Left lung (tissue), 10 donors: Measurements from ENCODE around the gene SYNGAP1. TPM values are rescaled to one million over a fixed set of nuclear protein-coding genes. Genes with fewer than 3 reads are reported as not detected.
"Not testable (repeated sequence)": the region's sequence is repeated elsewhere in the genome, so short reads cannot be mapped to it uniquely, and the experiment has no call there.

ENCODE experiments used
- ATAC-seq: fragments of 200-7000 bp; cut with Tn5 transposase; one replicate; pipeline ENCODE4 v1.9.1; 2020; ENCODE audit warnings: moderate library complexity
- DNase-seq, 4 donors: peaks; one replicate each; pipeline ENCODE4 v3.0.0-alpha.2; 2013 to 2020
- H3K27ac ChIP-seq, 2 donors: fragments of 200-600 bp; sonication (generic) in 1 of 2; one replicate each; pipeline versions ENCODE4 v1.5.0 to v1.8.0; 2020 to 2021
- H3K27me3 ChIP-seq, 2 donors: fragments of 200-600 bp; sonication (generic) in 1 of 2; one replicate each; pipeline versions ENCODE4 v1.5.0 to v1.8.0; 2020 to 2021
- H3K36me3 ChIP-seq, 2 donors: fragments of 200-600 bp; sonication (generic) in 1 of 2; one replicate each; pipeline versions ENCODE4 v1.5.0 to v1.8.0; 2020 to 2021
- H3K4me1 ChIP-seq, 2 donors: fragments of 200-600 bp; one replicate each; pipeline ENCODE4 v1.8.0; 2021
- H3K4me3 ChIP-seq, 2 donors: fragments of 200-600 bp; sonication (generic) in 1 of 2; one replicate each; pipeline versions ENCODE4 v1.5.0 to v1.8.0; 2020 to 2021; ENCODE audit warnings: mild to moderate bottlenecking in 1 of 2
- H3K9me3 ChIP-seq, 2 donors: fragments of 200-600 bp; sonication (generic) in 1 of 2; one replicate each; pipeline versions ENCODE4 v1.5.0 to v1.8.0; 2020 to 2021
- CTCF ChIP-seq, 2 donors: fragments of 200-600 bp; sonication (generic) in 1 of 2; IDR thresholded peaks; one replicate each; pipeline versions ENCODE4 v1.5.0 to v1.8.0; 2021; ENCODE audit warnings: antibody characterized with exemption in 2 of 2
- intact Hi-C, 2 donors: fragments of 100-400 bp; cut with DNase I; formaldehyde crosslinking; loops; one replicate each; pipeline versions ENCODE4 v1.11.2 to v1.14.2; 2022
- polyA plus RNA-seq, 6 donors: library from polyadenylated mRNA; unstranded; fragments of 120-200 nt; gene quantifications; one replicate each; pipeline ENCODE4 v1.2.1, GENCODE V29; 2013; ENCODE audit not compliant: insufficient read length in 6 of 6
- total RNA-seq, 2 donors: library from RNA; stranded (reverse); fragmentation: NEBNext Ultra II Directional; extraction: Animal tissue kit (Norgen Biotek cat#: 25700); gene quantifications; one replicate each; pipeline ENCODE4 v1.2.1, GENCODE V29; 2021
- donor health status: DM: no; HTN: yes; CAD: no.
- donor health status: DM: no; HTN: no; CAD: no.

Gene SYNGAP1
- total and polyA plus RNA-seq, 8 donors = 18.1 to 51.2 (median 44.6) TPM

- ATAC-seq = no peak
- no peak overlapping the region for H3K27ac ChIP-seq
- no peak for TF ChIP-seq CTCF (IDR thresholded peaks at IDR 0.05)
Observed at GRCh38 chr6:33481192-33481591, 61.3 kb downstream of the SYNGAP1 start.

GRCh38 chr6:33482620-33483019 lies 62.8 kb downstream of the SYNGAP1 start:
- H3K4me1 ChIP-seq, H3K27ac ChIP-seq, H3K27me3 ChIP-seq, H3K9me3 ChIP-seq, H3K36me3 ChIP-seq, intact Hi-C loops, DNase-seq, ATAC-seq, H3K4me3 ChIP-seq: not testable (repeated sequence)

More at GRCh38 chr6:33481192-33481591, 61.3 kb downstream of the SYNGAP1 start:
- intact Hi-C loops = no loop called here
- no peak overlapping the region for H3K4me3 ChIP-seq
- no peaks in the 10 kb centered on the region for H3K4me1 ChIP-seq
- H3K27me3 ChIP-seq = no peaks in the 10 kb centered on the region
- no peaks in the 10 kb centered on the region for H3K9me3 ChIP-seq
- H3K36me3 ChIP-seq = no peaks in the 10 kb centered on the region
- DNase-seq = no peak

- ATAC-seq = no peak
Observed at GRCh38 chr6:33483678-33484077, 63.8 kb downstream of the SYNGAP1 start.

GRCh38 chr6:33484673-33485262 lies 64.9 kb downstream of the SYNGAP1 start:
- ATAC-seq, H3K9me3 ChIP-seq, H3K27ac ChIP-seq, DNase-seq, H3K4me1 ChIP-seq, intact Hi-C loops, H3K36me3 ChIP-seq, H3K4me3 ChIP-seq: not testable (repeated sequence)
- peaks cover 0 to 13% of the 10 kb centered on the region in 2 donors for H3K27me3 ChIP-seq

More at GRCh38 chr6:33483678-33484077, 63.8 kb downstream of the SYNGAP1 start:
- no peaks in the 10 kb centered on the region for H3K4me1 ChIP-seq
- H3K27ac ChIP-seq = no peak overlapping the region
- H3K27me3 ChIP-seq = peaks cover 0 to 10% of the 10 kb centered on the region in 2 donors
- intact Hi-C loops = no loop called here
- H3K9me3 ChIP-seq = no peaks in the 10 kb centered on the region
- H3K36me3 ChIP-seq = no peaks in the 10 kb centered on the region
- DNase-seq = no peak
- no peak overlapping the region for H3K4me3 ChIP-seq
- TF ChIP-seq CTCF (IDR thresholded peaks at IDR 0.05) = no peak

GRCh38 chr6:33485680-33486079 lies 65.8 kb downstream of the SYNGAP1 start:
- intact Hi-C loops, H3K36me3 ChIP-seq, ATAC-seq, DNase-seq, H3K27ac ChIP-seq, H3K4me3 ChIP-seq, H3K4me1 ChIP-seq, H3K9me3 ChIP-seq: not testable (repeated sequence)
- H3K27me3 ChIP-seq = peaks cover 0 to 15% of the 10 kb centered on the region in 2 donors

- H3K4me1 ChIP-seq = no peaks in the 10 kb centered on the region
- peaks cover 0 to 15% of the 10 kb centered on the region in 2 donors for H3K27me3 ChIP-seq
- H3K27ac ChIP-seq = no peak overlapping the region
- no peak for TF ChIP-seq CTCF (IDR thresholded peaks at IDR 0.05)
- intact Hi-C loops = no loop called here
- no peak overlapping the region for H3K4me3 ChIP-seq
- no peaks in the 10 kb centered on the region for H3K36me3 ChIP-seq
- DNase-seq (no peak), ATAC-seq (no peak)
- no peaks in the 10 kb centered on the region for H3K9me3 ChIP-seq
Observed at GRCh38 chr6:33488339-33488738, 68.5 kb downstream of the SYNGAP1 start.

- H3K4me1 ChIP-seq = no peaks in the 10 kb centered on the region
- no peaks in the 10 kb centered on the region for H3K36me3 ChIP-seq
- intact Hi-C loops = no loop called here
- no peak for ATAC-seq
- no peak for TF ChIP-seq CTCF (IDR thresholded peaks at IDR 0.05)
- H3K9me3 ChIP-seq = no peaks in the 10 kb centered on the region
- peaks cover 0 to 15% of the 10 kb centered on the region in 2 donors for H3K27me3 ChIP-seq
- no peak for DNase-seq
- no peak overlapping the region for H3K27ac ChIP-seq
- no peak overlapping the region for H3K4me3 ChIP-seq
Observed at GRCh38 chr6:33490198-33490597, 70.3 kb downstream of the SYNGAP1 start.
